Neuron (in vitro differentiated cells): ENCODE measurements around the gene EPHB2.

ENCODE experiments used
- H2AFZ ChIP-seq: one replicate; pipeline ENCODE4 v1.6.1; 2013; ENCODE audit warnings: low read depth, mild to moderate bottlenecking, inconsistent platforms, low read length, moderate library complexity
- H3K27me3 ChIP-seq: one replicate; pipeline ENCODE4 v1.6.1; 2013; ENCODE audit warnings: low read length; ENCODE audit not compliant: insufficient read depth
- H3K36me3 ChIP-seq: one replicate; pipeline ENCODE4 v1.6.1; 2013; ENCODE audit warnings: low read length; ENCODE audit not compliant: insufficient read depth
- H3K4me1 ChIP-seq: one replicate; pipeline ENCODE4 v1.6.1; 2013; ENCODE audit warnings: low read length; ENCODE audit not compliant: insufficient read depth
- H3K4me3 ChIP-seq: 2 replicates; pipeline ENCODE4 v1.5.1; 2013; ENCODE audit warnings: mild to moderate bottlenecking, low read length, moderate library complexity
- H3K9me3 ChIP-seq: one replicate; pipeline ENCODE4 v1.6.1; 2013; ENCODE audit warnings: low read length

EPHB2 gene

DNA sequence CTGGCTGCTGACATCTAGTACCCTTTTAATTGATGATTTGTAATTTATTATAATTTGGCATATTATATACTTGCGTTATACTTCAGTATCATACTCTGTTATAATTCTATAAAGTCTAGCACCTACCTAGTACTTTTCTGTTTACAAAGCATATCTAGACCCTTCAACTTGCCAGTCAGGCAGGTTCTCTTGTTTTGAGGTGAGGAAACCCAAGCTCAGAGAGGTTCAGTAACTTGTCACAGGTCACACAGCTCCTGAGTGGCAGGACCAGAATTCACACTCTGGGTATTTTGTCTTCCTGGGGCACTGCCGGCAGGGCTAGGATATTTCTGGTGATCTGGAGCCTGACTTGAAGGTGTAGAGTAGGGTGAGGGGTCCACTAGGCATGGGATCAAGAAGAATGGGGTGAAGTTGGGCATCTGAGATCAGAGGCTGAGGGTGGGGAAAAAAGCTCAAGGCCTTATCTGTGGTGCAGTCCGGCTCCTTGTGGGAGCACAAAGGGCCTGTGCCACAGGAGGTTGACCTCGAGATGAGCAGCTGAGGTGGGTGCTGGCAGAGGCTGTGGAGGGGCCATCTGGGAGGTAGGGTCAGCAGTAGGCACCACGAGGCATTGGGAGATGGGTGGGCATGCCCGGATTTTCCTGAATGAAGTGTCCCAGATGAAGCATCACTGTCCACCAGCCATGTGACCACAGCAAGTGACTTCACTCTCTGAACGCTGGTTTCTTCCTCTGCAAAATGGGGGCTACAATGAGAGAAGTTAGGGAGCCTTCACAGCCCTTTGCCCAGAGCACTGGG lies 102.6 kb downstream of the EPHB2 start:
- Histone ChIP-seq H2AFZ (no peak overlapping the region), H3K4me3 (no peak overlapping the region), H3K27me3 (no peaks in the 10 kb centered on the region), H3K4me1 (peaks cover 12% of the 10 kb centered on the region), H3K9me3 (no peaks in the 10 kb centered on the region), H3K36me3 (peaks cover 7% of the 10 kb centered on the region)

DNA sequence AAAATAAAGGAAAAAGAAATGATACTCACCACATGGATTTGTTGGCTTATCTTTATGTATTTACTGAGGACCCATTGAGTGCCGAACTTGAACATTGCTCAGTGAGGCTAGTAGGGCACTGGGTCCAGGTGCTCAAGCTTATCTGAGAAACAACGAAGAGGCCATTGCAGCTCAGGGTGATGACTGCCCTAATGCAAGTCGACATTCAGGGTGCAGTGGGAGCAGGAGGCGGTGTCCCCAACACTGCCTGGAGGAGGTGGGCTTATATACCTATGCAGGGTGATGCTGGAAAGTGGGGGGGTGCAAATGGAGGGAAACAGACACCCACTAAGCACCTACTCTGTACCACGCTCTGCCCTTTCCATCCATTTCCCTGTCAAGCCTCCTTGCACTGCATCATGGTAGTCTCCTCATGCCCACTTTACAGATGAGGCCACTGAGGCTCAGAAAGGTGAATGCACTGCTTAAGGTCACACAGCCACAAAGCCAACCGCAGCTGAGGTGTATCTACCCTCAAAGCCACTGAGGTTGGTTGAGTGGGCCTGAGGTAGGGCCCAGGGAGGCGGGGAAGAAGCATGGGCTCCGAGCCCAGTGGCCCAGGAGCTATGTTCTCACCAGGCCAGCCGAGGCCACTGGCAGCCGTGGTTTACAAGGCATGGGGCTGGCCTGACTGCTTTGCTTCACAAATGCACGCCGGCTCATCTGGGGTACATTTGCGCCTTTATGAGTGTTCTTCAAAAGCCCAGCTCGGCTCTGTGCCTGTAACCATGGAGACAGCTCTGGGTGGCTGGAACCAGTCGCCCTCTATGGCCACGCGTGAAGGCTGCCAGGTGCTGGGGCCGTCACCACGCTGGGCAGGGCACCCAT lies 103.8 kb downstream of the EPHB2 start:
- H3K27me3 ChIP-seq = no peaks in the 10 kb centered on the region
- no peak overlapping the region for H3K4me3 ChIP-seq
- peaks cover 3% of the 10 kb centered on the region for H3K36me3 ChIP-seq
- no peak overlapping the region for H2AFZ ChIP-seq
- no peaks in the 10 kb centered on the region for H3K9me3 ChIP-seq
- peaks cover 15% of the 10 kb centered on the region for H3K4me1 ChIP-seq

DNA sequence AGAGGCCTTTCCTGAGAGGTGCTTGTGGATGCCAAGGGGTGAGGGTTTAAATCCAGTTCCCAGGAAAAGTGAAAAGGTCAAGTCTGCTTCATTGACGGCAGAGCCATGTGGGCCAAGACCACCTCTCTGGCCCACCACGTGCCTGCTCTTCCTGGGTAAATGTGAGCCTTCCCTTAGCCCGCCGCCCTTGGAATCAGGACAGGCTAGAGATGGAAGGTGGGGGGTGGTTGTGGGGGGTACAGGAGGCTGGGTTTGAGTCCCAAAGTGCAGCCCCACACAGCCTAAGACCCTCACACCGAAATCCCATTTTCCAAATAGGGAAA lies 104.4 kb downstream of the EPHB2 start:
- Histone ChIP-seq H3K36me3 (no peaks in the 10 kb centered on the region), H3K9me3 (no peaks in the 10 kb centered on the region), H3K4me1 (peaks cover 15% of the 10 kb centered on the region), H3K4me3 (no peak overlapping the region), H3K27me3 (no peaks in the 10 kb centered on the region), H2AFZ (no peak overlapping the region)

DNA sequence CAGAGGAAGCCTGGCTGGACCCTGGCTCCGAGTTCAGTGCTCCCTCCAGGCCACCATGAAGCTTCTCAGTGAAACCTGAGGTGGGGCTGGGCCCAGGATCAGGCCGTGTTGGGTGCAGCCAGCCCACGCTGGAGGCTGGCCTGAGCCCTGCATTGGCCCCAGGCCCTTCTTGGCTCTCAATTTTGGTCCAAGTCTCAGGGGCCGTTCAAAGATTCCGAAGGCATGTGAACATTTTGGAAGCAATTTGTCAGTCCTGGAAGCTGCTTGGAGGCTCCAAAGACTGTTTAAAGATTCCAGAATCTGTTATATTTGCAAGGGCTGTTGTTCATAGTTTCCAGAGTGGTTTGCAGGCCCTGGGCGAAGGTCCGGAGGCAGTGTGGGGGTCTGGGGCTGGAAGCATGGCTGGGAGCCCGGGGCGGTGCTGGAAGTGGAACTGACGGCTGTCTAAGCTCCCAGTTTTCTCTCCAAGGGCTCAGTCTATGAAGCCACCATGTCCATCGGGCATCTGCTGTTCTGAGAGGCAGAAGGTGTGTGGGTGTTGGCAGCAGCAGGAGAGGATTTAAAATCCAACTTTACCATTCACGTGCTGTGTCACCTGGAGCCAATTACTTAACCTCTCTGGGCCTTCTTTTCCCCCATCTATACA lies 104.9 kb downstream of the EPHB2 start:
- H3K4me1 ChIP-seq = peaks cover 15% of the 10 kb centered on the region
- no peaks in the 10 kb centered on the region for H3K9me3 ChIP-seq
- H3K36me3 ChIP-seq = no peaks in the 10 kb centered on the region
- H3K4me3 ChIP-seq = no peak overlapping the region
- no peaks in the 10 kb centered on the region for H3K27me3 ChIP-seq
- H2AFZ ChIP-seq = no peak overlapping the region

DNA sequence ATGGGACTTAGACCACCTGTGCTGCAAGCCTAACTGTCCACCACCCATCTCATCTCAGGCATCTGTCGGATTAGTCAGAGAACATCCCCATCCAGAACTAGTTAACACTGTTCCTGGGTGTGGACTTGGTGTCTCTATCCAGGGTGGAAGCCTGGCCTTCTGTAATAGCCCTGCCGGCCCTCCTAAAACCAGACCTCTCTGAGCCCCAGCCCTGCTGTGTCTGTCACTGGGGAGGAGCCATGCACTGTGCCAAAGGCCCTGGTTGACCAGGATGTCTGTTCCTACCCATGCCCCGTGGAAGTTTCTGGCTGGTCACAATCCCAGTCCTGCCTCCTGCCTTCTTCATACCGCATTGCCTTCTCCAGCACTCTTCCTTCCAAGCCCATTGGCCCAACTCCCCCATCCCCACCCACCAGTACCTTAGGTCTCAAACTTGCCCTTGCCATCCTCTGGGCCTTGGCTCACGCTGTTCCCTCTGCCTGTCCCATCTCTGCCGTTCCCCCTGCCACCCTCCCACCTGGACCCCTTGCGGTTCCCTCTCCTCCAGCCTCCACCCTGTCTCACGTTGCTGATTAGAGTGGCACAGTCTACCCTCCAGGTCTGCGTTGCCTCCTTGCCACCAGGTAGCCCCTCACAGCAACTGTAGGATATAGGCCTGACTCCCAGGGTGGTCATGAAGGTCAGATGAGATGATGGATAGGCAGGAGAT lies 105.6 kb downstream of the EPHB2 start:
- Histone ChIP-seq H3K9me3 (no peaks in the 10 kb centered on the region), H3K36me3 (no peaks in the 10 kb centered on the region), H3K4me1 (peaks cover 15% of the 10 kb centered on the region), H2AFZ (no peak overlapping the region), H3K4me3 (no peak overlapping the region), H3K27me3 (no peaks in the 10 kb centered on the region)

DNA sequence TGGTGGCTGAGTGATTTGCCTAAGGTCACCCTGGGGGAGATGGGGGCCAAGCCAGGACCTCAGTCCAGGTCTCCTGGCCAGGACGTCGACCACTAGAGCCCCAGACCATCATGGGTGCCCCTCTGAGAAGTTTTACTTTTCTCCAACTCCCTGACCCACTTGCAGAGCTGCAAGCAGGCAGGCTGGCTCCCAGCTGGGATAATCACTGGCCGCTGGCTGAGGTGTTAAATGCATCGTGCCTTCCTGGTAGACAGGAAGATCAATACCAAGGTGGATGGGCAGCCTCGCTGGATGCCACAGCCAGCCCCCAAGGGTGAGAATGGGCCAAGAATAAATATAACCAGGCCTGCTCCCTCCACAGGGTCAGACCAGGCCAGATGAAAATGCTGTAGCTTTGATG lies 106.2 kb downstream of the EPHB2 start:
- Histone ChIP-seq H3K4me3 (no peak overlapping the region), H3K36me3 (no peaks in the 10 kb centered on the region), H3K4me1 (peaks cover 15% of the 10 kb centered on the region)

DNA sequence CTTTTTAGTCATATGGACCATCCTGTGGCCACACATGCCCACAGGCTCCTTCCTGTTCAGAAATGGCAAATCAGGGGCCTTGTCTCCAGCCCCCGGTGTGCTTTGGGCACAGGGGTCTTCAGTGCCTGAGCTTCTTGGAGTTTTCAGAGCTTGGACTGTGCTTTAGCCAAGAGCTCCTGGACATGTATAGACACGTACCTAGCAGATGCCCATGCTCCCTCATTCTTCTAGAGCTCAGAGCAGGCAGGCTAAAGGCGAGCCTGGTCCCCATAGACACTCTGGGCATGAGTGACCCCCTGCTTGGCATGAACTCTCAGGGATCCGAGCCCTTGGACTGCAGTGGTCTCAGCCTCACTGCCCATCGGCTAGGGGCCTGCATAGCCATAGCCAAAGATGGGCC lies 106.8 kb downstream of the EPHB2 start:
- Histone ChIP-seq H3K4me3 (no peak overlapping the region), H3K36me3 (no peaks in the 10 kb centered on the region), H2AFZ (no peak overlapping the region), H3K27me3 (no peaks in the 10 kb centered on the region), H3K4me1 (peaks cover 15% of the 10 kb centered on the region), H3K9me3 (no peaks in the 10 kb centered on the region)

More for the DNA sequence above, 106.2 kb downstream of the EPHB2 start:
- no peak overlapping the region for H2AFZ ChIP-seq
- H3K9me3 ChIP-seq = no peaks in the 10 kb centered on the region
- H3K27me3 ChIP-seq = no peaks in the 10 kb centered on the region

DNA sequence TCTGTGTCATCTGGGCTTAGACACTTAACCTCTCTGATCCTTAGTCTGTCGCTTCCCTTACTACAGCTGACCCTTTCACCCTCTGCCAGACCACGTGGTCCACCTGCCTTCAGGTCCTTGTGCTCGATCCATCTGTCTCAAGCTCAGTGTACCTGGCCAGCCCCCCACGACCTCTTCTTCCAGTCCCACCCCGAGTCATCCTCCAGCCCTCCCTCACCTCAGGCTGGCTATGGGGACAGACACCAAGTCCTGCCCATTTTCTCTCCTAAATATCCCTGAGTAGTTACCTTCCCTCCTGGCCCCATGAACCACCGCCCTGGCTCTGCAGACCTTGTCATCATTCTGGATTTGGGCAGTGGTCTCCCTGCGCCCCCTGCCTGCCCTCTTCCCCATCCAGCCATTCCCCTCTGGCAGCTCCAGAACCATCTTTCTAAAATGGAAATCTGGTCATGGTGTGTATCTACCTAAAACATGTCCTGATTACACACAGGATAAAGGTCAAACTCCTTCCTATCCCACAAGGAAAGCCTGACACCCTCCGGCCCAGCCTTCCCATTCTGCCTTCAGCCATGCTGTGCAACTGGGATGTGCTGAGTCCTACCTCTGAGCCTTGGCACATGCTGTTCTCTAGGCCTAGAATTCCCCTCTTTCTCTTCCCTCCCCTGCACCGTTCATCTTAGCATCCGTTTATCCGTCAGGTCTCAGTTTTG lies 107.6 kb downstream of the EPHB2 start:
- no peak overlapping the region for H2AFZ ChIP-seq
- H3K4me3 ChIP-seq = no peak overlapping the region
- H3K27me3 ChIP-seq = no peaks in the 10 kb centered on the region
- H3K36me3 ChIP-seq = no peaks in the 10 kb centered on the region
- H3K9me3 ChIP-seq = no peaks in the 10 kb centered on the region
- peaks cover 15% of the 10 kb centered on the region for H3K4me1 ChIP-seq

DNA sequence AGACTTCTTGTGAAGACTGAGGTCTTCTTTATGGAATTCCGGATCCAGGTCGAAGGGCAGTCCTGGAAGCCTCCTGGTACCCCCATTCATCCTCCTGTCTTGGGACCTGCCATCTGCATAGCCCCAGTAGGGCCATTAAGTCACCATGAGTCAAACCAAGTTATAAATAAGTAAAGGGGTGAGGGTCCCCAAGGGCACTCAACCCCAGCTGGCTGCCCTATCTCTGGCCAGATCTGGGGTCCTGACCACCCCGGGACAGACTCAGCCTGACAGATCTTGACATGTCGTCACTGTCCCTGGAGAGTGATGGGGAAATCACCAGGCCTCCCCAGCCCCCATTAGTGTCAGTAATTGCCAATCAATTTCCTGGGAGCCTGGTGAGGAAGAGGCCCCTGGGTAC lies 108.7 kb downstream of the EPHB2 start:
- no peaks in the 10 kb centered on the region for H3K36me3 ChIP-seq
- peaks cover 12% of the 10 kb centered on the region for H3K4me1 ChIP-seq
- no peaks in the 10 kb centered on the region for H3K27me3 ChIP-seq
- no peaks in the 10 kb centered on the region for H3K9me3 ChIP-seq
- no peak overlapping the region for H2AFZ ChIP-seq
- no peak overlapping the region for H3K4me3 ChIP-seq

DNA sequence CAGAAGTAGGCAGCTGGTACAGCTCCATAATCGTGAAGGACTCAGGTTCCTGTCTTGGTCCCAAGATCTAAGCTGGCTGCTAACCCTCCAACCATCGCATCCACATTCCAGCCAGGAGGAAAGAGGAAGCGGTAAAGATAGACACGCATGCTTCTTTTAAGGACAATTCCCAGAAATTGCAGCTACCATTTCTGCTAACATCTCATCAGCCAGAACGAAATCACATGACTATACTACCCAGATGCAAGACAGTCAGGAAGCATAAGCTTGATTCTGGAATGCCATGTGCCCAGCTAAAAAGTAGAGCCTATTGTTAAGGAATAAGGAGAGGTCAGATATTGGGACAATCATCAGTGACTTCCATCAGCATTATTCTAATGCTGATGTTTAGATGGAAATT lies 110.4 kb downstream of the EPHB2 start:
- Histone ChIP-seq H3K4me3 (no peak overlapping the region), H3K9me3 (no peaks in the 10 kb centered on the region), H3K36me3 (peaks cover 2% of the 10 kb centered on the region), H3K4me1 (peaks cover 8% of the 10 kb centered on the region), H3K27me3 (no peaks in the 10 kb centered on the region), H2AFZ (no peak overlapping the region)

DNA sequence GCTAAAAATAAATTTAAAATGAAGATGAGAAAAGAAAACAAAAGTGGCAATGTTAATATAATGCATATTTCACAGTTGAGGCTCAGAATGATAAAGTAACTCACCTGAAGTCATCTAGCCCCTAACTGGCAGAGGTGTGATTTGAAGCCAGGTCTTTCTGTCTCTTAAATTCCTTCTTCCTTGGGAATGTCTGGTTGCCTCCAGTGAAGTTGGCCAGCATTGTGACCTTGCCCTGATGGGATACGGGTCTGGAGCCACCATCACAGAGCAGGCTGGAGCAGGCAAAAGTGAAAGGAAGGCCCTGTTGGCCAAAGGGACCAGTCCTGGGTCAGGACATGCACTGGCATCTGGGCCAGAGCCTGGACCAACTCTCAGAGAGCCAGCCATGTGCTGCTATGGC lies 111.7 kb downstream of the EPHB2 start:
- peaks cover 2% of the 10 kb centered on the region for H3K36me3 ChIP-seq
- peaks cover 22% of the 10 kb centered on the region for H3K4me1 ChIP-seq
- H3K4me3 ChIP-seq = no peak overlapping the region
- no peak overlapping the region for H2AFZ ChIP-seq
- H3K9me3 ChIP-seq = no peaks in the 10 kb centered on the region
- H3K27me3 ChIP-seq = no peaks in the 10 kb centered on the region

DNA sequence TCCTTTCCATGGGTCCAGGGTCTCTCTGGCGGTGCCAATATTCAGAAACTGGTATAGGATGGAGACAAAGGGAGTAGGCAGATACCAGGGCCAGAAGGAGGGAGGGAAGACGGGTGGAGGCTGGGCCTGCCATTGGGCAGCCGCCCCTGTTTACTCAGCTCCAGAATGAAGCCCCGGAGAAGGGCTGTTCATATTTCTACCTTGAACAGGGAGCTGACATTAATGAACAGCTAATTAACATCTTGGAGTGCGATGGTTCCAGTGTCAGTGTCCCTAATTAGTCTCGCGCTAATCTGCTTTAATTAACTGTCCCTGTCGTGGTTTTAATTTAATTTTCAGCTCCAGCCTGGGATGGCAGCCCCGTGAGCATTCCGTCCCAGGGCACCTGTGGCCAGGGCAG lies 113.8 kb downstream of the EPHB2 start:
- H3K9me3 ChIP-seq = no peaks in the 10 kb centered on the region
- peaks cover 2% of the 10 kb centered on the region for H3K36me3 ChIP-seq
- peaks cover 37% of the 10 kb centered on the region for H3K4me1 ChIP-seq
- H3K27me3 ChIP-seq = no peaks in the 10 kb centered on the region
- no peak overlapping the region for H2AFZ ChIP-seq
- H3K4me3 ChIP-seq = no peak overlapping the region
